Stimulated activated CD4-positive, alpha-beta T cell treated with anti-CD3 and anti-CD28 coated beads, Interleukin-2, amount 100 ng/mL, for 4 hours (primary cell): ENCODE results near the gene SAMD14.

Source experiments
- DNase-seq: peaks from one replicate; pipeline ENCODE4 v3.0.0-alpha.2; 2020; ENCODE audit warnings: low read depth

SAMD14 gene

DNA sequence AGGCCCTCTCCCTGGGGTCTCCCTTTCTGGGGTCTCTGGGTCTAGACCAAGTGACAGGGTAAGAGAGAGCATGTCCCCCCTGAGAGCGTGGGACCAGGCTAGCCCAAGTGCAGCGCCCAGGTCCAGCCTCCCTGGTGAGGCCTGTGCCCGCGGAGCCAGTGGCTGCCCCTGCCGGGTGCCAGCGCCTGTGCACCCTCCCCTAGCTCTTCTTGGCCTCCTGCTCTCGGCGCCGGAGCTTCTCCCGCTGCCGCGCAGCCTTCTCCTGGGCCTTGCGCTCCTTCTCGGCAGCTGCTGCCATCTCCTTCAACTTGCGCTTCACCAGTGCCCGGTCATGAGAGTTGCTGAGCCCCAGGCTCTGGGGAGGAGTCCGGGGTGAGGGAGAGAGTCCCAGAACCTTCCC lies 17.3 kb downstream of the SAMD14 start:
- DNase-seq = no peak

DNA sequence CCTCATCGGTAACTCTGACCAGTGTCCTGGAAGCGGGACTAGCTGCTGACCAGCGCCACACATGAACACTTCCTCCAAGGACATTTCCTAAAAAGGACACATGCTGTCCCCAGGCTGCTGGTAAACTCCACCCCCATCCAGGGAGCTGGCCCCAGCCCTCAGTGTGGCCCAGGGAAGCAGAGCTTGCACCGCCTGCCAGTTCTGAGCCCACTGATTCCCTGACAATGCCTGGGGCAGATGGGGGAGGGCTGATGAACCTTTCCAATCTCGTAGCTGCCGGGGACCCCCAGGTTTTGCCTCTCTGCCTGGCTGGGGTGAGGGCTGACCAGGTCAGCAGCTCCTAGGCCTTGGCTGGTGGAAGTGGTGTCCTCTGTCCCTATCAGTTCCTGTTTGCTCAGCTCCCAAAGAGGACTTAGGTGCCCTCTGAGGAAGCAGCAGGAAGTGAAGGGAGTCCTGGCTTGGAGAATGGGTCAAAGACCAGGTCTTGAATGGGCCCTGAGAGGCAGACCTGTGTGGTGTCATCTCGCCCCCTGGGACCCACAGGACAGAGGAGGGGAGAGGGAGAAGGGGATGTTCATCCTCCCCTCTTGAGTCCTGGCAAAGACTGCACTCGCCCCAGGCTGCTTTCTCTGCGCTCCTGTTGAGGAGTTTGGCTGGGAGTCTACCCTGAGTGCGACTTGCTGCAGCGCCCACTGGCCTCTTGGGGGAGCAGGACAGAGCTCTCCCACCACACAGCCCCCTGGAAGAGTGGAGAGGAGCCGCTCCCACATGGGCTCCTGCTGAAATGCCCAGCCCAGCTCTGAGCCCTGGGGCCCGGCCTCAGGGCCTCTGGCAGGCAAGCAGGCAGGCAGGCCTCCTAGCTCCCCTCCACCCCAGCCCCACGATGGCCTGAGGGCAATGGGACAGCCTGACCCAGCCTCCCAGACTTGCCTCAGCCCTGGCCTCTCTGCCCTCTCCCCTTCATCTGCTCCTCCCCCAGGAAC lies 18.0 kb downstream of the SAMD14 start:
- DNase-seq = no peak

DNA sequence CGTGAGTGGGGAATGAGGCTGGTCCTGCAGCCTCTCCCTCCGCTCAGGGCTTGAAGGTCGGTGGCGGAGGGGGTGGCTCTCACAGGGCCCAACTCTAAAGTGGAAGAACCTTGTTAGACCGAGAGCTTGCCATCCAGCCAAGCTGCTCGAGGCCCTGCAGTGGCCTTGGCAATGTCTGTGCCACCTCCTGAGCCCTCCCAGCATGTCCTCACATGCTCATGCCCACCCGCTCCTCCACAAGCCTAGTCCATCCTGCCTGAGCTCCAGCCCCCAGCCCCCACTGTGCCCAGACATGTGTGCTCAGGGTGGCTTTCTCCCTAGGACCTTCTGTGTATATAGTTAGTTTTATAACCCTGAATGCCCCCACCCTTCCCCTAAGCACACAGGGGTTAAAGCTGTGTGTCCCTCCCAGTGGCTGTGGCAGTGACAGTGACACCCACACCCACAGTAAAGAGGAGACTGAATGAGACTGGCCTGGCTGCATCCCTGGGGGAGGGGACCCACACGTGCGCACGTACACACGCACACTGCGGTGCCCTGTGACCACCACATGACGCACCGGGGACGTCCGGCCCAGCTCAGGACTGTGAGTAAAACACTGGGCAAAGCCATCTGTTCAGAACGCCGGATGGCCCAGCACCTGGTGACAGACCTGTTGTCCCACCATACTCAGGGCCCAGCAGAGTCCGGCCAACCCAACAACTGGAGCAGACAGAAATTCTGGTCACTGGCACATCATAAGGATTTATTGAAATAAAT lies 19.2 kb downstream of the SAMD14 start:
- DNase-seq = no peak

DNA sequence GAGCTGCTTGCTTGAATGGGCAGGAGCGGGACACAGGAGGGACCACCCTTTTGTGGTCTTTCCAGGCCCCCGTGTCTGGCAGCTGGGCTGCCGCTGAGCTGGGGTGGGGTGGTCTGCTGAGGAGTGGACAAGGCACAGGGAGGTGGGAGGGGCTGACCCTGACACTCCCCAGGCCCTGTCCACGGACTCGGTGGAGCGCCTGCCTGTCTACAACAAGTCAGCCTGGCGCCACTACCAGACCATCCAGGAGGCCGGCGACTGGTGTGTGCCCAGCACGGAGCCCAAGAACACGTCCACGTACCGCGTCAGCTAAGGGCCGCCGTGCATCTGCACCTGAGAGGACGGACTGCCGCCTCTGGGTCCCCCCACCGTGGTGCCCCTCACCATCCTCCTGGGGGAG lies 20.2 kb downstream of the SAMD14 start:
- DNase-seq = no peak

DNA sequence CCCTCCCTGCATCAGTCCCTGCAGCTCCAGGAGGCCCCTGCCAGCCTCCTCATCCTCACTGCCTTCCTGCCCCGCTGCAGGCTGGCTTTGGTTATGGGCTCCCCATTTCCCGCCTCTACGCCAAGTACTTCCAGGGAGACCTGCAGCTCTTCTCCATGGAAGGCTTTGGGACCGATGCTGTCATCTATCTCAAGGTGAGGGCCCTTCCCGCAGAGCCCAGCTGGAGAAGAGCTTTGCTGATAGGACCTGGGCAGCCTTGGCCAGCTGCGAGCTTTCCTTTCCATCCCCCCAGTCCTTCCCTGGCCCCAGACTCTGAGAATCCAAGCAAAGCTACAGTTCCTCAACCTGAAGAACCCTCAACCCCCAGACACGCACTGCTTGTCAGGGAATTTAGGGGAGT lies 20.8 kb downstream of the SAMD14 start:
- DNase-seq = no peak

DNA sequence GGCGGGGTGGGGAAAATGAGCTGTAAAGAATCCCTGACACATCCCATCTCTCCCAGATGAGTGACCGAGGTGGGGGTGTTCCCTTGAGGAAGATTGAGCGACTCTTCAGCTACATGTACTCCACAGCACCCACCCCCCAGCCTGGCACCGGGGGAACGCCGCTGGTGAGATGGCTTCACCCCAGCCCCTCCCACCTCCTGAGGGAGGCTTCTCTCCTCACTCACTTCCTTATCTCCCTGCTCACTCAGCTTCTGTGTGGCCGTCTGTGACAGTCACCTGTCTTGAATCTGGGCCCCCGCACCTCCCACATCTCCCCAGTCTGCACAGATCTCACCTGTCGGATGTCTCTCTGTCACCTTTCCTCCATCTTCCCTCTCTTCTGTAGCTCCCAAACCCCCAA lies 21.4 kb downstream of the SAMD14 start:
- no peak for DNase-seq

DNA sequence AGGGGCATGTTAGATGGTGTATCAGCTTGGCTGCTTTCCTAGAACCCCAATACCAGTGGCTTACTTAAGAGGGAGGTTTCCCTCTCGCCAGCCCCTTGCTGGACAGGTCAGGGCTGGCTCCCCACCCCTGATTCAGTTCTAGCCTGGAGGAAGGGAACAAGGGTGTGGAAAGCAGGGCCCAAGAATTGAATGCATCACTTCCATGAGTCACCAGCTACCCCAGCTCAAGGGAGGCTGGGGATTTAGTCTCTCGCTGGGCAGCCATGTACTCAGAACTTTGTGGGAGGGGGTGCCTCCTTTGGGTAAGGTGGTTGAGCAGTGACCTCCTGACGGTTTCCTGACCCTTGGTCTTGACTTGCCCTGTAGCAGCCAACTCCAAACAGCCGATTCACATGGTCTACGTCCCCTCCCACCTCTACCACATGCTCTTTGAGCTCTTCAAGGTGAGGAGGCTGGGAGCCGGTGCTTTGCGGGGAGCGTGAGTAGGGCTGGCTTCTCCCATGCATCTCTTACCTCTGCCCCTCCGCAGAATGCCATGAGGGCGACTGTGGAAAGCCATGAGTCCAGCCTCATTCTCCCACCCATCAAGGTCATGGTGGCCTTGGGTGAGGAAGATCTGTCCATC lies 22.1 kb downstream of the SAMD14 start:
- DNase-seq = no peak

DNA sequence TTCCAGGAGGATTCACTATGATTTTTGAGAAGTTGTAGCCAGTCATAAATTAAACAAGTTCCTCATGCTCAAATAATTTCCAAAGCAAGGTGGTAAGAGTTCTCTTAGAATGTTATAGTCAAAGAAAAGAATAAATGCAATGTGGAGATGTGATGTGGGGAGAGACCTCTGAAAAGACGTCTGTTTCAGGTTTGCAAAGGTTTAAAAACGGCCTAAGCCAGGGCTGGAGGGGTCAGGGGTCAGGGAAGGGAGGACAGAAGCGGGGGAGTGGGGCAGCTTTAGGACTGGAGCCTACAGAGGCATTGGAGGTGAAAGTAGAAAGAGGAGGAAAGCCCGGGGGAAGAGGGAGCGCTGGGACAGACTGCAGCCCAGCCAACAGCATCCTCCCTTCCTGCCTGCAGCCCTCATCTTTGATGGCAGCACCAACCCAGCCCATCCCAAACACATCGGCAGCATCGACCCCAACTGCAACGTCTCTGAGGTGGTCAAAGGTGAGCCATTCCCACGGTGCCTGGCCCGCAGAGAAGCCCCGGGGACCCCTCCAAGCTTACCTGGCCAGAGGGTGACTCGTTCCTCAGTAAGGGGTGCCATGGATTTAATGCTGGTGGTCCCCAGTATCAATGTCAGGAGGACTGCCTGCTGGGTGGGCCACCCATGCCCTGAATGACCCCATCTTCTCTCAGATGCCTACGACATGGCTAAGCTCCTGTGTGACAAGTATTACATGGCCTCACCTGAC lies 23.4 kb downstream of the SAMD14 start:
- DNase-seq = no peak

DNA sequence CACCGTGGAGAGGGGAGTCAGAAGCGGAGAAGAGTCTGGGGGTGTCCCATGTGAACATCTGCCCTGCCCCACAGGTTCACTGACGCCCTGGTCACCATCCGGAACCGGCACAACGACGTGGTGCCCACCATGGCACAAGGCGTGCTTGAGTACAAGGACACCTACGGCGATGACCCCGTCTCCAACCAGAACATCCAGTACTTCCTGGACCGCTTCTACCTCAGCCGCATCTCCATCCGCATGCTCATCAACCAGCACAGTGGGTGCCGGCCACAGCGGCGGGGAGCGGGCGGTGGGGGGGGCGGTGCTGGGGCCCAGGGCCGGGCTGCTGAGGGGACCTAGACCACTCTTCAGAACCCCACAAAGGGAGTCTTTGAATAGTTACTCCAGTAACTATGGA lies 24.1 kb downstream of the SAMD14 start:
- DNase-seq = no peak

DNA sequence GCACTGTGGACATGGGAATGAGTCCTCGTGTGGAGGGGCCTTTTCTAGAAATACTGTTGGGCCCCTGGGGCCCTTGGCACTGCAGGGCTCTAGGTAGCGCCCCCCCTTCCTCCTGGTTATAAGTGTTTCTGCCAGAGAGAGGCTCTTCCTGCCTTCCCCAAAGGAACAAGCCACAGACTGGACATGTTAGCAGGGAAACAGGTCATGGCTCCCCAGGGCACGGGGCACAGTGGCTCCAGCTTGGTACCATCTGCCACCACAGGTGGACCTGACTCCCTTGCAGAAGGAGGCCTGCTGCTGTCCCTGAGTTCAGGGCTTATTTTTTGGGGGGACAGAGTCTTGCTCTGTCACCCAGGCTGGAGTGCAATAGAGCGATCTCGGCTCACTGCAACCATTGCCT lies 26.0 kb downstream of the SAMD14 start:
- no peak for DNase-seq

DNA sequence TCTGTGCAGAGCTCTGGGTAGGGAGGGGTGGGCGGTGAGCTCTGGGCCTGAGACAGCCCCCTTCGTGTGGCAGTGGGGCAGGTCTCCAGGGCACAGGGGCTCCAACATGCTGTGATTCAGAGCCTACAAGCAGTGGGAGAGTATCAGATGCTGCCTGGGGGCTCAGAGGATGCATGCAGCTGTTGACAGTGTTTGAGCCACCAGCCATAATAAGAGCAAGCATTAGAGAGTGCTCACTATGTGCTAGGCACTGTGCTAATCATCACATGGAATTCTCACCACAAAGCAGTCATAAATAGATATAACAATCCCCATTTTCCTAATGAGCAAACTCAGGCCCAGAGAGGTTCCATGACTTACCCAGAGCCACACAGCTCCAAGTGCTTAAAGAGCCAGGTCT lies 26.7 kb downstream of the SAMD14 start:
- DNase-seq = no peak

DNA sequence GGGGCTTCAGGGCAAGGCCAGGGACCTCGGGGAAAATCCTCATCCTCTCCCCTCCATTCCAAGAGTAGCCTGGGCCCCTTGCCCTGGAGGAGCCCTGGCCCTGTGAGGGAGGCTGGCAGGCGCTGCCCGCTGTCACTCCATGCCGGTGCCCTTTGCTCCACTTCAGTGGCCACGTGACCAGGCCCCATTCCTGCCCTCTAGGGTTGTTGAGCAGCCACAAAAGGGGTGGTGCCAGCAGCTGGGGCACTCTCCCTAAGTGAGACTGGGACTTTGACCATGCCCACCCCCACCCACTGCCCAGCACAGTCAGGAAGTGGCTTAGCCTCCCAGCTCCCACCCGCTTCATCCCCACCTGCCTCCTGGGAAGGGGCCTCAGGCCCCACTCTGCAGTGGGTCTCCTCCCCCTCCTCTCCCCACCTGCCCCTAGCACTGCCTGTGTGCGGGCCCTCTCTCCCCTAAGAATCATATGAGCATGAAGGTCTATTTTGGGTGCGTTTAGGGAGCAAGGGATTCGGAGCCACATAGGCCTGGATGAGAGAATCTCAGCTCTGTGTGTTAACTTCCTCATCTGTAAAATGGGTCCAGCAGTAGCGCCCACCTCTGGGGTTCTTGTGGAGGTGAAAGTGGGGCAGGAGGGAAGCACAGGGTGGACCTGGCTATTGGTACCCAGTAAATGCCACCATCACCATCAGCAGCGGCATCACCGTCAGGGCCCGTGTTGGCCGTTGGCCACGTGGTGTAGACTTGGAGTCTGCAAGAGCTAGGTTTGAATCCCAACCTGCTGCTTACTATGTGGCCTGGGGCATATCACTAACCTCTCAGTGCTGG lies 27.6 kb downstream of the SAMD14 start:
- no peak for DNase-seq

DNA sequence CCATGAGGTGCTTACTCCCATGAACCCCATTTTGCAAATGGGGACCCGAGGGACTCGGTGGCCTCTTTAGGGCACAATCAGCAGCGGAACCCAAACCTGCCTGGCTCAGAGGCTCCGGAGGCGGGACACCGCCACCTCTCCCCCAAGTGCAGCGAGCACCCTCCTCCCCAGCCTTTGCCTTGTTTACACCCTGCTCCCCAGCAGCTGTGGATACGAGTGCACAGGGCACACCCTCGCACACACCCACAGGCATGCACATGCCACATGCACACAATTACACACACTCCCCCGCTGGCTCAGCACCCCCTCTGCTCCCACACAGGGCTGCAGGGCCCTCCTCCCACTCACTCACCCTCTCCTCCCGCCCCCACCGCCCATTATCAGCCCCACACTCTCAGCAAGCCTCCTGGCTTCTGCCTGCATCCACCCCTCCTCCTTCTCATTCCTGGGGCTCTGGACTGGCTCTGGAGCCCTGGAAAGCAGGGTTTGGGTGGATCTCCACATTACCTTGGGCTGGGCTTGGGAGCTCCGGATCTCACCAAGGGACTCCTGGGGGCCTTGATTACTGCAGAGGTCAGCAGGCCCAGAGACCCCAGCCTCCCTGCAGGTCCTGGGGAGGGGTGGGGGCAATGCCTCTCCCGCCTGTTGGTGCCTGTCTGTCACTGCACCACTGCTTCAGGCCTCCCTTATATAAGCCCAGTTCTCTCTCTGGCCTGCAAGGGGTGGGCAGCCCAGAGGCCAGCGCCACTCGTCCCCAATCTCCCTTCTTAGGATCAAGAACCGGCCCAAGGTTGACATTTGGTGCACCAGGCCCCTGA lies 28.4 kb downstream of the SAMD14 start:
- DNase-seq = no peak

DNA sequence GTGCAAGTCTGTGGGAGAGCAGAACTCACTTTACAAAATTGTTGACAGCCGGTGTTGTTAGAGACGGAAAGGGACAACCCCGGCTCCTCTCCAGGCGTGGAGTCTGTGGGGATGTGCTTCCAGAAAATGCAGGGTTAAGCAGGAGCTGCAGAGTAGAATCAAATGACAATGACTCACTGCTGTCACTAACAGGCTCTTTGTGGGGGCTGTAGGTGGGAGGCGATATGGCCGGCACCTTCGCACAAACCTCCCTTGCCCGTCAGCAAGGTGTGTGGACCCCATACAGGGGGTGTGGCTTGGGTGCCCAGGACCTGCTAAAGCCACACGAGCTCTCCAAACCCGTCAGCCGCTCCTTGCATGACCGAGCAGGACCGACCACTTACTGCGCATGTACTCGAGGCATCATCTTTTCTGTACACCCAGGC lies 29.0 kb downstream of the SAMD14 start:
- DNase-seq = no peak

DNA sequence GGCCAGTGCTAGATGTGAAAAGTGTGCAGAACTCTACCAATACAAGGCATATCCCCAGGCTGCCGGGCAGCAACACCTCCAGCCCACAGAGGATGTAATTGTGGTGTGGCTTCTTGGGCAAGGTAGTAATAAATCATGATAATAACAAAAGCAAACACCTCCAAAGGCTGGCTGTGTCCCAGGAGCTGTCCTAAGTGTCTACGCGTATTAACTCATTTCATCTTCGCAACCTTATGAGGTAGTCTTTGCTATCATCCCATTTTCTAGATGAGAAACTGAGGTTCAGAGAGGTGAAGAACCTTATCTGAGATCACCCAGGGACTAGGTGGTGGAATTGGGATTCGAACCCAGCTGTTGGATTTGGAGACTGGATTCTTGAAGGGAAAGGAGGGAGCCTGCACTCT lies 29.5 kb downstream of the SAMD14 start:
- no peak for DNase-seq

DNA sequence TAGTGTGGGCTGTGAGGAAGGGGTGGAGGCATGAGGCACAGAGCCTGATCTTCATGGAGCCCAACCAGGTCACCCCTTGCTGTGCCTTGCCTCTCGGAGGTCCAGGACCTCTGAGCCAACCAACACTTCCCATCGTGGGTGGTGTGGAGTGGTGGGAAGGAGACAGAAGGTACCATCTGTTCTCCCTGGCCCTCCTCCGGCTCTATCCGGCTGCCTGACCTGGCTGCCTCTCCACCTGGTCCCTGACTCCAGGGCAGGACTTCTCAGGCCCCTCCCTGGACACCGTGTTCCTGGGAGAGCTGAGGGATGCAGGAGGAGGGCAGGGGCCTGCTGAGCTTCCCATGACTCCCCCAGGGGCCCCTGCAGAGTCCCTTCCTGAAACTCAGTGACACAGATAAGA lies 31.0 kb downstream of the SAMD14 start:
- DNase-seq = no peak

DNA sequence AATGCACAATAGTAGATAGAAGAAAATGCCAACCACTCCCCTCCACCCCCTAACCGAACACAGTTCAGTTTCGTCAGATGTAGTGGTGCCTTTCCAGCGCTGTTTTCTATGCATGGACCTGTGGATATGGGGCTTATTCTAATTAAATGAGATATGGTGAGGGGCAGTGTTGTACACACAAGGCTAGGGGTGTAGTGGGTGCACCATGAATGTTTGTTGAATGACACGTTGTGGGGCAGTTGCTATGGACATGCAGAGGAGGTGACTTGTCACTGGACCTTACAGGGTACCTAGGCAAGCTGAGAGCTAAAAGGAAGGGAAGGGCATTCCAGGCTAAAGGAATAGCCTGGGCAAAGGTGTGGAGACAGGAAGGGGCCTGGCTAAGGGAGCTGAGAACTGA lies 31.4 kb downstream of the SAMD14 start:
- no peak for DNase-seq

DNA sequence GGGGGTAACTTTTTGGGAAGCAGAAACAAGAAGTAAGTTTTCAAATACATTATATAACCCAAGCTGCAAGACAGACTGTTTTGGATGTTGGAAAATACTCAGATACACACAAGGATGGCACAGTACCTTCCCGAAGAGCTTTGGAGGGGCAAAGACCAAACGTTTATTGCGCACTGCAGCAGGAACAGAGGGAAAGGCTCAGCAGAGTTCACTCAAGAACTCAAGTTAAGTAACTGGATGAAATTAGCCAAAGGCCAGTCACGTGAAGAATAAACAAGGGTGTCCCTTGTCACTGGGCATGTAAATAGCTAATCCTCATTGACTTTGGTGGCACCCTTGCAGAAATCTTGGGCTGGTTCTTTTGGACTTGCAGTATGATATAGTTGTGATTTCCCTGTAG lies 32.0 kb downstream of the SAMD14 start:
- DNase-seq = no peak

DNA sequence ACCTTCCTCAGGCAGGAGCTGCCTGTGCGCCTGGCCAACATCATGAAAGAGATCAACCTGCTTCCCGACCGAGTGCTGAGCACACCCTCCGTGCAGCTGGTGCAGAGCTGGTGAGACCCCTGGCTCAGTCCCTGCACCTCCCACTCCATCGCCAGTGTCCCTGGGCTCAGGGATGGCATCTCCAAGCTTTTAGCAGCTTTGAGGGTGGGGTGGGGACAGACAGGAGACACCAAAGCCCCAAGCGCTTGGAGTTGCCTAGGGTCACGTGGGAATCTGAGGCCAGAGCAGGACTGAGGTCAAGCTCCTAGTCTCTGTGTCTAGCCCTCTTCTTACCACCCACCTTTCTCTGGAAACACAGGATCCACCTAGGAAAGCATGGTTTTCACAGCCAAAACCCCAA lies 32.5 kb downstream of the SAMD14 start:
- DNase-seq = no peak

DNA sequence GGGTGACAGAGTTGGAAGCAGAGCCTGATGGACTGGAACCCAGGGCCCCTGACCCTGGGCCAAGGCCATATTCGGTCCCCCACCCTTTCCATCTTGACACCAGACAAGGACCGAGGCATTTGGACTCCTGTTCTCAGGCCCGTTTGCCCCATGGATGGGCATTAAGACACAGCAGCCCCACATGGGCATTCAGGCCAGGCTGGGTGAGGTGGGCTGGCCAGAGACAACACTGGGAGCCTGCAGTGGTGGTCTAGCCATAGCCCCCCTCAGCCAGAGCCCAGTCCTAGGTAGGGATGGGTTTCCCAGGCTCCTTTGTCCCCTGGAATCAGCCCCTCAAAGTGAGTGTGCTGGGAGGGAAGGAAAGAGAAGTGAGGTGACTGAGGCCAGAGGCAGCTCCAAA lies 33.2 kb downstream of the SAMD14 start:
- no peak for DNase-seq
